ENCODE results near the gene SELENOM. TPM values are rescaled to one million over a fixed set of nuclear protein-coding genes. Genes with fewer than 3 reads are reported as not detected.

Gene SELENOM
- total RNA-seq, 1 donor from 2014 or later = 157 TPM

DNA sequence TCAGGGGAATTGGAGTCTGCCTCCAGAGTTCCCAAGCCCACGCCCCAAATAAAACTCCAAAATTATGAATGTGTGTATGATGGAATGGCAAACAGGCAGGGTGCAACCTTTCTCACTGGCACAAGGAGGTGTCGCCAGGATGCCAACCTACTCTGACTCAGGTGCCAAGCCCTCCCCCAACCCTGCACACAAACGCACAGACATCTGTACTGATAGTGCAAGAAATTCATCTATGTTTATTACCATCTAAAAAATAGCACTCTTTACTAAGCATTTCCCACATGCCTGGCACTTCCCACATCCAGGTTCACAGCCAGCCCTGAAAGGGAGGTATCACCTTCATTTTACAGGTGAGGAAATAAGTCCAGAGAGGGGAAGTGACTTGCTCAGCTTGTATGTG lies 31.7 kb upstream of the SELENOM start:
- no peak overlapping the region for H3K4me3 ChIP-seq (ENCODE audit: insufficient read depth, low read depth, low read length)

DNA sequence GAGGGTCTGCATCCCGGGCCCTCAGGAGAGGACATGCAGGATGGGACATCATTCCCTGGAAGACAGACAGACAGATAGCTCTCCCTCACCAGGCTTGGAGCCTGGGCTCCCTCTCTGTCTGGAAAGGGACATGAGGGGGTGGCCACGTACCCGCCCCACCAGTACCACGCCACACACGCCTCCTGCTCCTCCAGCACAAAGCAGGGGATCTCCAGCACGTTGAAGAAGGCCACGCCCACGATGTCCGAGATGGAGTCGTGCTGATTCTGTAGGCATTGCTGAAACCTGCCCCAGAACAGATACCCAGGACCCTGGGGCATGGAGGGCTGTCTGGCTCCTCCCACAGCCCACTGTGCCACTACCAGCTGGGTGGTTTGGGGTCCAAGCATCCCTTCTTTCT lies 30.8 kb upstream of the SELENOM start:
- Histone ChIP-seq H3K9me3 (ENCODE audit: insufficient read depth, low read depth, low read length) (no peaks in the 10 kb centered on the region), H3K36me3 (ENCODE audit: insufficient read depth, low read length) (no peaks in the 10 kb centered on the region), H3K9ac (ENCODE audit: low read length) (no peak overlapping the region), H3K4me2 (ENCODE audit: low read length) (no peak overlapping the region), H4K20me1 (ENCODE audit: insufficient read depth, low read length) (no peaks in the 10 kb centered on the region), H3K4me1 (ENCODE audit: insufficient read depth, low read length) (peaks cover 3% of the 10 kb centered on the region), H3K27ac (ENCODE audit: low read depth, low read length) (no peak overlapping the region), H3K79me2 (ENCODE audit: insufficient read depth, low read length) (no peaks in the 10 kb centered on the region), H3K27me3 (ENCODE audit: insufficient read depth, low read length) (peaks cover 7% of the 10 kb centered on the region), H3K4me3 (ENCODE audit: insufficient read depth, low read depth, low read length) (no peak overlapping the region), H2AFZ (ENCODE audit: low read depth, low read length) (no peak overlapping the region)
- DNase-seq (ENCODE audit: low read depth) = no peak
- no peak for TF ChIP-seq EZH2 (IDR thresholded peaks at IDR 0.05; ENCODE audit: insufficient read depth, low read length)
- TF ChIP-seq, protein P1, sequence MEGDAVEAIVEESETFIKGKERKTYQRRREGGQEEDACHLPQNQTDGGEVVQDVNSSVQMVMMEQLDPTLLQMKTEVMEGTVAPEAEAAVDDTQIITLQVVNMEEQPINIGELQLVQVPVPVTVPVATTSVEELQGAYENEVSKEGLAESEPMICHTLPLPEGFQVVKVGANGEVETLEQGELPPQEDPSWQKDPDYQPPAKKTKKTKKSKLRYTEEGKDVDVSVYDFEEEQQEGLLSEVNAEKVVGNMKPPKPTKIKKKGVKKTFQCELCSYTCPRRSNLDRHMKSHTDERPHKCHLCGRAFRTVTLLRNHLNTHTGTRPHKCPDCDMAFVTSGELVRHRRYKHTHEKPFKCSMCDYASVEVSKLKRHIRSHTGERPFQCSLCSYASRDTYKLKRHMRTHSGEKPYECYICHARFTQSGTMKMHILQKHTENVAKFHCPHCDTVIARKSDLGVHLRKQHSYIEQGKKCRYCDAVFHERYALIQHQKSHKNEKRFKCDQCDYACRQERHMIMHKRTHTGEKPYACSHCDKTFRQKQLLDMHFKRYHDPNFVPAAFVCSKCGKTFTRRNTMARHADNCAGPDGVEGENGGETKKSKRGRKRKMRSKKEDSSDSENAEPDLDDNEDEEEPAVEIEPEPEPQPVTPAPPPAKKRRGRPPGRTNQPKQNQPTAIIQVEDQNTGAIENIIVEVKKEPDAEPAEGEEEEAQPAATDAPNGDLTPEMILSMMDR (IDR thresholded peaks at IDR 0.05; ENCODE audit: insufficient read depth, low read depth, low read length) = no peak
- no peak for FAIRE-seq
- peaks cover 44% of the 10 kb centered on the region for H3K27me3 Mint-ChIP-seq (ENCODE audit: low read depth, unreplicated experiment)
- H3K27ac Mint-ChIP-seq (ENCODE audit: unreplicated experiment) = no peak overlapping the region
- H3K36me3 Mint-ChIP-seq (ENCODE audit: low read depth, unreplicated experiment) = no peaks in the 10 kb centered on the region
- no peak overlapping the region for H3K4me3 Mint-ChIP-seq (ENCODE audit: unreplicated experiment)
- H3K4me1 Mint-ChIP-seq (ENCODE audit: low read depth, unreplicated experiment) = no peaks in the 10 kb centered on the region
- peaks cover 1% of the 10 kb centered on the region for H3K9me3 Mint-ChIP-seq (ENCODE audit: unreplicated experiment)

More for the DNA sequence above, 31.7 kb upstream of the SELENOM start:
- TF ChIP-seq, protein P1 (IDR thresholded peaks at IDR 0.05; ENCODE audit: insufficient read depth, low read depth, low read length) = no peak
- TF ChIP-seq EZH2 (IDR thresholded peaks at IDR 0.05; ENCODE audit: insufficient read depth, low read length) = no peak
- Histone ChIP-seq H2AFZ (ENCODE audit: low read depth, low read length) (no peak overlapping the region), H4K20me1 (ENCODE audit: insufficient read depth, low read length) (no peaks in the 10 kb centered on the region), H3K4me2 (ENCODE audit: low read length) (no peak overlapping the region), H3K27ac (ENCODE audit: low read depth, low read length) (no peak overlapping the region), H3K79me2 (ENCODE audit: insufficient read depth, low read length) (no peaks in the 10 kb centered on the region), H3K9me3 (ENCODE audit: insufficient read depth, low read depth, low read length) (no peaks in the 10 kb centered on the region), H3K4me1 (ENCODE audit: insufficient read depth, low read length) (peaks cover 3% of the 10 kb centered on the region), H3K36me3 (ENCODE audit: insufficient read depth, low read length) (no peaks in the 10 kb centered on the region), H3K27me3 (ENCODE audit: insufficient read depth, low read length) (peaks cover 7% of the 10 kb centered on the region), H3K9ac (ENCODE audit: low read length) (no peak overlapping the region)
- Mint-ChIP-seq H3K27me3 (ENCODE audit: low read depth, unreplicated experiment) (peaks cover 43% of the 10 kb centered on the region), H3K4me3 (ENCODE audit: unreplicated experiment) (no peak overlapping the region), H3K36me3 (ENCODE audit: low read depth, unreplicated experiment) (no peaks in the 10 kb centered on the region), H3K9me3 (ENCODE audit: unreplicated experiment) (peaks cover 1% of the 10 kb centered on the region), H3K27ac (ENCODE audit: unreplicated experiment) (no peak overlapping the region), H3K4me1 (ENCODE audit: low read depth, unreplicated experiment) (no peaks in the 10 kb centered on the region)
- DNase-seq (ENCODE audit: low read depth) (no peak), FAIRE-seq (no peak)

DNA sequence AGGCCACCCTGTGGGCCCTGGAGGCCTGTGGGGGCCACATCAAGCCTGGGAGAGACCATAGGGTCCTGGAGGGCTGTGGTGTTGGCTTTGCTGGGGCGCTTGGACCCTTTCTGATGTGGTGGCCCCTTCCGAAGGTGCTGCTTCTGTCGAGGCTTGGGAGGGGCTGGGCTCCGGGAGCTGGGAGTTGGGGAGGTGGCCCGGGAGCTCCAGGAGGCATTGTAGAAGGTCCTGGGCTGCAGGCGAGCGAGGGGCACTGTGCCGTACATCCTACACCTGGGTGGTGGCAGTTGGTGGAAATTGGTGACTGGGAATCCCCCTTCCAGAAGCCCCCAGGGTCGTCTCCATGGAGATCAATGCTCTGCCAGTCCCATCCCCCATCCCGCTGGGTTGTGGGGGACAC lies 30.4 kb upstream of the SELENOM start:
- peaks cover 3% of the 10 kb centered on the region for H3K4me1 ChIP-seq (ENCODE audit: insufficient read depth, low read length)
- peaks cover 7% of the 10 kb centered on the region for H3K27me3 ChIP-seq (ENCODE audit: insufficient read depth, low read length)
- peaks cover 1% of the 10 kb centered on the region for H3K9me3 Mint-ChIP-seq (ENCODE audit: unreplicated experiment)
- TF ChIP-seq, protein P1 (IDR thresholded peaks at IDR 0.05; ENCODE audit: insufficient read depth, low read depth, low read length) = no peak
- TF ChIP-seq EZH2 (IDR thresholded peaks at IDR 0.05; ENCODE audit: insufficient read depth, low read length) = no peak
- no peak overlapping the region for H3K4me3 ChIP-seq (ENCODE audit: insufficient read depth, low read depth, low read length)
- H3K9me3 ChIP-seq (ENCODE audit: insufficient read depth, low read depth, low read length) = no peaks in the 10 kb centered on the region
- no peak overlapping the region for H2AFZ ChIP-seq (ENCODE audit: low read depth, low read length)
- H3K36me3 Mint-ChIP-seq (ENCODE audit: low read depth, unreplicated experiment) = peaks cover 3% of the 10 kb centered on the region
- H4K20me1 ChIP-seq (ENCODE audit: insufficient read depth, low read length) = no peaks in the 10 kb centered on the region
- no peaks in the 10 kb centered on the region for H3K36me3 ChIP-seq (ENCODE audit: insufficient read depth, low read length)
- no peak overlapping the region for H3K9ac ChIP-seq (ENCODE audit: low read length)
- no peak overlapping the region for H3K4me3 Mint-ChIP-seq (ENCODE audit: unreplicated experiment)
- H3K27ac Mint-ChIP-seq (ENCODE audit: unreplicated experiment) = no peak overlapping the region
- H3K4me1 Mint-ChIP-seq (ENCODE audit: low read depth, unreplicated experiment) = no peaks in the 10 kb centered on the region
- H3K79me2 ChIP-seq (ENCODE audit: insufficient read depth, low read length) = no peaks in the 10 kb centered on the region
- peaks cover 43% of the 10 kb centered on the region for H3K27me3 Mint-ChIP-seq (ENCODE audit: low read depth, unreplicated experiment)
- DNase-seq (ENCODE audit: low read depth) (no peak), FAIRE-seq (no peak)
- H3K4me2 ChIP-seq (ENCODE audit: low read length) = no peak overlapping the region
- H3K27ac ChIP-seq (ENCODE audit: low read depth, low read length) = no peak overlapping the region
